CD8-positive, alpha-beta memory T cell (primary cell): Measurements from ENCODE around the gene ADAM22. TPM values are rescaled to one million over a fixed set of nuclear protein-coding genes. Genes with fewer than 3 reads are reported as not detected.
A peak's percentile ranks its signal among the peaks of the same experiment; 100 is the strongest.

Source experiments
- CTCF ChIA-PET: fragments of 350-600 bp; sonication (Branson Sonifier 250); formaldehyde crosslinking; loops from one replicate; lab custom pipeline; 2021; ENCODE audit warnings: antibody characterized with exemption; lab: Charles Lee
- POLR2A ChIA-PET: fragments of 350-600 bp; sonication (Branson Sonifier 250); formaldehyde crosslinking; loops from one replicate; lab custom pipeline; 2021; ENCODE audit warnings: antibody characterized with exemption; lab: Charles Lee
- DNase-seq, 5 donors: peaks; one replicate each; pipeline versions ENCODE4 v3.0.0 to v3.0.0-alpha.2; 2020 to 2022; ENCODE audit warnings: mixed read lengths in 1 of 5
- H3K27ac ChIP-seq: one replicate; pipeline ENCODE4 v1.7.0; 2013; ENCODE audit warnings: low read depth, mild to moderate bottlenecking, low read length, moderate library complexity
- H3K27me3 ChIP-seq: 2 replicates; pipeline ENCODE4 v1.7.0; 2013; ENCODE audit warnings: low read length, mild to moderate bottlenecking; ENCODE audit not compliant: insufficient read depth, poor library complexity, severe bottlenecking
- H3K36me3 ChIP-seq: 2 replicates; pipeline ENCODE4 v1.7.0; 2013; ENCODE audit warnings: mild to moderate bottlenecking, low read length, moderate library complexity; ENCODE audit not compliant: insufficient read depth
- H3K4me1 ChIP-seq: 2 replicates; pipeline ENCODE4 v1.7.0; 2013; ENCODE audit warnings: mild to moderate bottlenecking, low read length, moderate library complexity; ENCODE audit not compliant: insufficient read depth
- H3K4me3 ChIP-seq: 2 replicates; pipeline ENCODE4 v1.7.0; 2013; ENCODE audit warnings: mild to moderate bottlenecking, low read length
- H3K9me3 ChIP-seq: 2 replicates; pipeline ENCODE4 v1.7.0; 2013; ENCODE audit warnings: mild to moderate bottlenecking, low read length
- H3K27ac Mint-ChIP-seq, 8 donors: one replicate each; pipeline ENCODE4 v1.8.0; 2020 to 2021; ENCODE audit warnings: mixed read lengths in 8 of 8, mild to moderate bottlenecking in 6 of 8, inconsistent platforms in 3 of 8, moderate library complexity in 3 of 8
- H3K27me3 Mint-ChIP-seq, 2 donors: one replicate each; pipeline ENCODE4 v1.8.0; 2020 to 2021; ENCODE audit warnings: mixed read lengths in 2 of 2, mild to moderate bottlenecking in 1 of 2, moderate library complexity in 1 of 2
- H3K36me3 Mint-ChIP-seq, 3 donors: one replicate each; pipeline ENCODE4 v1.8.0; 2020 to 2021; ENCODE audit warnings: mixed read lengths in 3 of 3, inconsistent platforms in 1 of 3, mild to moderate bottlenecking in 1 of 3
- H3K4me1 Mint-ChIP-seq, 3 donors: one replicate each; pipeline ENCODE4 v1.8.0; 2020 to 2021; ENCODE audit warnings: mixed read lengths in 3 of 3, inconsistent platforms in 1 of 3, mild to moderate bottlenecking in 1 of 3
- H3K4me3 Mint-ChIP-seq, 7 donors: one replicate each; pipeline ENCODE4 v1.8.0; 2020 to 2021; ENCODE audit warnings: mixed read lengths in 7 of 7, mild to moderate bottlenecking in 6 of 7, moderate library complexity in 4 of 7, inconsistent platforms in 2 of 7
- H3K9me3 Mint-ChIP-seq, 5 donors: one replicate each; pipeline ENCODE4 v1.8.0; 2020 to 2022; ENCODE audit warnings: mixed read lengths in 5 of 5, mild to moderate bottlenecking in 3 of 5, moderate library complexity in 2 of 5, inconsistent platforms in 1 of 5
- polyA plus RNA-seq: library from polyadenylated mRNA; unstranded; fragments of 300-500 nt; fragmentation: Illumina TruSeq; gene quantifications from one replicate; pipeline ENCODE4 v1.2.3, GENCODE V29; 2021
- total RNA-seq, 2 experiments: library from RNA; stranded (reverse); gene quantifications; one replicate each; pipeline ENCODE4 v1.2.3, GENCODE V29; 2021

The ADAM22 gene
- total and polyA plus RNA-seq, 3 experiments from 2014 or later = 2.3 to 4.7 (median 4.3) TPM

GRCh38 chr7:88219781-88220747, 286.0 kb downstream of the ADAM22 start, which contains the start of gene SRI:
SRI (minus strand) TSS chr7:88220038; CDS start chr7:88220026, 12 bp downstream.
- Histone ChIP-seq H3K27ac (peak within 1 kb of the TSS; percentile 73), H3K9me3 (no peaks in the 10 kb centered on the region), H3K36me3 (peaks cover under 1% of the 10 kb centered on the region), H3K27me3 (no peaks in the 10 kb centered on the region), H3K4me1 (peaks cover 26% of the 10 kb centered on the region), H3K4me3 (peak within 1 kb of the TSS; percentile 87)
- peak within 1 kb of the TSS; percentile 89 to 98 (median 97) for H3K4me3 Mint-ChIP-seq
- peak; percentile 88 to 94 (median 92) for DNase-seq
- H3K4me1 Mint-ChIP-seq = peaks cover 30 to 50% (median 44%) of the 10 kb centered on the region in 3 donors
- H3K27me3 Mint-ChIP-seq = no peaks in the 10 kb centered on the region
- peaks cover 0 to 29% (median 0%) of the 10 kb centered on the region in 3 donors for H3K36me3 Mint-ChIP-seq
- H3K9me3 Mint-ChIP-seq = no peaks in the 10 kb centered on the region
- POLR2A ChIA-PET = interaction anchor here (0.6 kb wide), 2 partner anchors 10 to 52 kb away, joined by 3 to 4 read pairs; no protein-coding TSS in a partner anchor
- peak within 1 kb of the TSS; percentile 89 to 99 (median 96) for H3K27ac Mint-ChIP-seq
- CTCF ChIA-PET = interaction anchor here (1.1 to 1.5 kb wide), 5 partner anchors 9 to 286 kb away, joined by 3 to 4 read pairs (median 4); partner anchors contain the start of gene ADAM22

DNA sequence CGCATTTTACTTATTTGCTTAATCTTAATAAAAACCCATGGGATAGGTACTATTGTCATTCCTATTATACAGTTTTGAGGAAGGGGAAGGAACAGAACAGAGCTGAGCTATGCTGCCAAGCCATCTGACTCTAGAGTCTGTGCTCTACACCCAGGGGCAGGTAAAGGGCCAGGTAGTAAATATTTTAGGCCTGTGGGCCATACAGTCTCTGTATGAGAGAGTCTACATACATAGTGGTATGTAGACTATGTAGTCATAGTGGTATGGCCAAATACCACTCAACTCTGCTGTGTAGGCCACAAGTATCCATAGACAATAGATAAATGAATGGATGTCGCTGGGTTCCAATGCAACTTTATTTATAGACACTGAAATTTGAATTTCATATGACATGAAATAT, 289.2 kb downstream of the ADAM22 start:
- H3K4me1 ChIP-seq = peaks cover 17% of the 10 kb centered on the region
- DNase-seq = no peak
- no peak overlapping the region for H3K27ac ChIP-seq
- peaks cover 14 to 23% (median 21%) of the 10 kb centered on the region in 3 donors for H3K4me1 Mint-ChIP-seq
- H3K4me3 ChIP-seq = no peak overlapping the region
- ChIA-PET POLR2A (no interaction called here), CTCF (no interaction called here)
- no peak overlapping the region for H3K4me3 Mint-ChIP-seq
- H3K9me3 ChIP-seq = no peaks in the 10 kb centered on the region
- H3K9me3 Mint-ChIP-seq = peaks cover 0 to 5% (median 1%) of the 10 kb centered on the region in 5 donors
- H3K27ac Mint-ChIP-seq = peak overlapping the region in 1 of 8 donors; percentile 31
- peaks cover 0 to 9% (median 5%) of the 10 kb centered on the region in 3 donors for H3K36me3 Mint-ChIP-seq
- peaks cover 4 to 5% of the 10 kb centered on the region in 2 donors for H3K27me3 Mint-ChIP-seq
- H3K36me3 ChIP-seq = no peaks in the 10 kb centered on the region
- no peaks in the 10 kb centered on the region for H3K27me3 ChIP-seq

DNA sequence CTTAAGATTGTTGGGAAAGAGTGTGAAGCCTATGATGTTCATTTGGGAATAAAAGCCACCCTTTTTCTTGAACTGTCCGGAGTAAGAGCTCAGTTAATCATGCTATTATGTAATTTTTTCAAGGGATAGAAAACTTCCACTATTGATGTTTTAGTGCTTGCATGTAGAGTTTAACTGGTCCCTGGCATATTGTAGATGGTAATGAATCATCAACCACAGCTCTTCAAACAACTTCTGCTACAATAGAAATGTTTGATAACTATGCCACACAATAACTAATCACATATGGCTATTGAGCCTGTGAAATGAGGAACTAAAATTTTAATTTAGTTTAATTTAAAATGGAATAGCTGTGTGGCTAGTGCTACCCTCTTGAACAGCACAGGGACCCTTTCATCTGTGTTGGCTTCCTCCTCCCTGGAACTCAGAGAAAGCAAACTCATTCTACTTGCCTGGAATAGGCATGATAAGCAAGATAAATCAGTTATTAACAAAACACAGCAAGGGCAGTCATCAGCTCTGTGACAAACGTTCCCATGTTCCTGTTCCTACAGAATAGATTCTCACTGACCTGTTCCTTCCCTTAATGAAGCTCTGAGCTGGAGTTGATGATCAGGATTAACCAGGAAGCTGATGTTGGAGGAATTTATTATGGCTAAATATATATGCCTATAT, 290.7 kb downstream of the ADAM22 start:
- H3K4me3 Mint-ChIP-seq = no peak overlapping the region
- CTCF ChIA-PET = interaction anchor here (0.8 kb wide), 1 partner anchor 18 kb away, joined by 3 read pairs; no protein-coding TSS in a partner anchor

GRCh38 chr7:88226201-88226600, 292.1 kb downstream of the ADAM22 start:
- H3K9me3 Mint-ChIP-seq = peaks cover 0 to 14% (median 10%) of the 10 kb centered on the region in 5 donors
- ChIA-PET CTCF (interaction anchor here (1.6 kb wide), 1 partner anchor 10 kb away, joined by 3 read pairs; no protein-coding TSS in a partner anchor), POLR2A (no interaction called here)
- no peak overlapping the region for H3K27ac Mint-ChIP-seq
- Histone ChIP-seq H3K9me3 (no peaks in the 10 kb centered on the region), H3K4me3 (no peak overlapping the region), H3K36me3 (no peaks in the 10 kb centered on the region), H3K27ac (no peak overlapping the region), H3K27me3 (no peaks in the 10 kb centered on the region), H3K4me1 (peaks cover 1% of the 10 kb centered on the region)
- H3K4me1 Mint-ChIP-seq = peaks cover under 1 to 2% (median 1%) of the 10 kb centered on the region in 3 donors
- no peak for DNase-seq
- no peak overlapping the region for H3K4me3 Mint-ChIP-seq
- H3K27me3 Mint-ChIP-seq = peaks cover 6 to 24% of the 10 kb centered on the region in 2 donors
- peaks cover 0 to 14% (median 0%) of the 10 kb centered on the region in 3 donors for H3K36me3 Mint-ChIP-seq

More for the DNA sequence above, 290.7 kb downstream of the ADAM22 start:
- Mint-ChIP-seq H3K4me1 (peaks cover 10 to 14% (median 13%) of the 10 kb centered on the region in 3 donors), H3K9me3 (peaks cover 0 to 14% (median 10%) of the 10 kb centered on the region in 5 donors), H3K27ac (no peak overlapping the region), H3K36me3 (peaks cover 0 to 14% (median 4%) of the 10 kb centered on the region in 3 donors), H3K27me3 (peaks cover 6 to 17% of the 10 kb centered on the region in 2 donors)
- no peak for DNase-seq
- Histone ChIP-seq H3K27me3 (no peaks in the 10 kb centered on the region), H3K9me3 (no peaks in the 10 kb centered on the region), H3K4me3 (no peak overlapping the region), H3K4me1 (peaks cover 10% of the 10 kb centered on the region), H3K36me3 (no peaks in the 10 kb centered on the region), H3K27ac (no peak overlapping the region)
- POLR2A ChIA-PET = no interaction called here

DNA sequence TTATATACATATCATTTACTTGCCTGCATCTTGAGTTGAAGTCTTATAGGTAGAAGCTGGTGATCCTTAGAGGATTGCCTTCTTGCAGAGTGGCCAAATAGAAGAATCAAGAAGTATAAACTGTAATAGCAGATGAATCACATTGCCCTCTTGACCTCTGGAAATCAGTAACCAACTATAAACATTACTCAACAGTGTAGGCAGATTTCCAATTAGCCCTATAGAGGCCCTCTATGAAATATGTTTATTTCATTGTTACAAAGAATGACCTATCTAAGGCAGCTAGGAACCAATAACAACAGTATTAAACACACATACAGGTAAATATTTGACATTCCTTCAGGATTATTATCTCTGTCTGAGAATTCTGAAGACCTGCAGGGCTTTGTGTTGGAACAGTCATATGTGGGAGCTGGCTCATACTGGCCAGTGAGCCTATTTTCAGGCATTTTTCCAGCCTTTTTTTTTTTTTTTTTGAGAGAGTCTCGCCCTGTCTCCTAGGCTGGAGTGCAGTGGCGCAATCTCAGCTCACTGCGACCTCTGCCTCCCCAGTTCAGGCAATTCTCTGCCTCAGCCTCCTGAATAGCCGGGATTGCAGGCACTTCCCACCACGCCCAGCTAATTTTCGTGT, 292.9 kb downstream of the ADAM22 start:
- Mint-ChIP-seq H3K36me3 (peaks cover 0 to 14% (median 0%) of the 10 kb centered on the region in 3 donors), H3K4me3 (no peak overlapping the region), H3K4me1 (no peaks in the 10 kb centered on the region), H3K27me3 (peaks cover 6 to 30% of the 10 kb centered on the region in 2 donors), H3K27ac (no peak overlapping the region), H3K9me3 (peaks cover 0 to 14% (median 10%) of the 10 kb centered on the region in 5 donors)
- Histone ChIP-seq H3K27me3 (no peaks in the 10 kb centered on the region), H3K4me1 (no peaks in the 10 kb centered on the region), H3K9me3 (no peaks in the 10 kb centered on the region), H3K27ac (no peak overlapping the region), H3K36me3 (no peaks in the 10 kb centered on the region), H3K4me3 (no peak overlapping the region)
- DNase-seq = no peak
- ChIA-PET POLR2A (no interaction called here), CTCF (interaction anchor here (0.7 to 1.6 kb wide), 2 partner anchors 11 to 17 kb away, joined by 3 read pairs; no protein-coding TSS in a partner anchor)

- Histone ChIP-seq H3K27ac (no peak overlapping the region), H3K36me3 (no peaks in the 10 kb centered on the region), H3K9me3 (no peaks in the 10 kb centered on the region), H3K4me1 (no peaks in the 10 kb centered on the region), H3K27me3 (no peaks in the 10 kb centered on the region), H3K4me3 (no peak overlapping the region)
- H3K27me3 Mint-ChIP-seq = peaks cover 6 to 30% of the 10 kb centered on the region in 2 donors
- H3K27ac Mint-ChIP-seq = no peak overlapping the region
- H3K4me3 Mint-ChIP-seq = no peak overlapping the region
- POLR2A ChIA-PET = no interaction called here
- no peaks in the 10 kb centered on the region for H3K4me1 Mint-ChIP-seq
- DNase-seq = no peak
- CTCF ChIA-PET = interaction anchor here (0.6 to 1.6 kb wide), 2 partner anchors 11 to 46 kb away, joined by 4 read pairs; no protein-coding TSS in a partner anchor
- peaks cover 0 to 14% (median 0%) of the 10 kb centered on the region in 3 donors for H3K36me3 Mint-ChIP-seq
- H3K9me3 Mint-ChIP-seq = peaks cover 0 to 14% (median 10%) of the 10 kb centered on the region in 5 donors
Observed at GRCh38 chr7:88229302-88229995, 295.4 kb downstream of the ADAM22 start.

- Histone ChIP-seq H3K4me3 (no peak overlapping the region), H3K27me3 (no peaks in the 10 kb centered on the region), H3K9me3 (no peaks in the 10 kb centered on the region), H3K27ac (no peak overlapping the region), H3K36me3 (no peaks in the 10 kb centered on the region), H3K4me1 (no peaks in the 10 kb centered on the region)
- ChIA-PET CTCF (no interaction called here), POLR2A (no interaction called here)
- H3K27ac Mint-ChIP-seq = no peak overlapping the region
- no peak for DNase-seq
- peaks cover 6 to 32% of the 10 kb centered on the region in 2 donors for H3K27me3 Mint-ChIP-seq
- no peaks in the 10 kb centered on the region for H3K4me1 Mint-ChIP-seq
- H3K9me3 Mint-ChIP-seq = peaks cover 0 to 14% (median 10%) of the 10 kb centered on the region in 5 donors
- H3K4me3 Mint-ChIP-seq = no peak overlapping the region
- peaks cover 0 to 14% (median 0%) of the 10 kb centered on the region in 3 donors for H3K36me3 Mint-ChIP-seq
Observed at GRCh38 chr7:88230646-88231045, 296.6 kb downstream of the ADAM22 start.
